Neural crest cell (in vitro differentiated cells): ENCODE data around the gene THSD7A. TPM values are rescaled to one million over a fixed set of nuclear protein-coding genes. Genes with fewer than 3 reads are reported as not detected.

Source experiments
- DNase-seq: peaks from one replicate; pipeline ENCODE4 v3.0.0; 2021; ENCODE audit warnings: low read depth, mixed read lengths, low spot score
- H3K27ac Mint-ChIP-seq: one replicate; pipeline ENCODE4 v1.8.0; 2021; ENCODE audit warnings: mild to moderate bottlenecking, mixed read lengths; ENCODE audit not compliant: unreplicated experiment
- H3K27me3 Mint-ChIP-seq: 2 replicates; pipeline ENCODE4 v1.8.0; 2021; ENCODE audit warnings: low read depth, mild to moderate bottlenecking, mixed read lengths
- H3K36me3 Mint-ChIP-seq: 2 replicates; pipeline ENCODE4 v1.8.0; 2021; ENCODE audit warnings: low read depth, mild to moderate bottlenecking, mixed read lengths
- H3K4me1 Mint-ChIP-seq: 2 replicates; pipeline ENCODE4 v1.8.0; 2021; ENCODE audit warnings: mixed read lengths
- H3K4me3 Mint-ChIP-seq: one replicate; pipeline ENCODE4 v1.8.0; 2021; ENCODE audit warnings: mild to moderate bottlenecking, mixed read lengths
- H3K9me3 Mint-ChIP-seq: 2 replicates; pipeline ENCODE4 v1.8.0; 2021; ENCODE audit warnings: mixed read lengths
- total RNA-seq: library from RNA; stranded (reverse); gene quantifications from 2 replicates; pipeline ENCODE4 v1.2.1, GENCODE V29; 2021
- TF ChIP-seq, protein P1 (sequence below): fragments of 200-600 bp; sonication (generic); conservative IDR thresholded peaks from 2 replicates; pipeline ENCODE4 v1.5.0; 2021; ENCODE audit warnings: antibody characterized with exemption, mild to moderate bottlenecking

THSD7A gene
- total RNA-seq, 1 donor from 2014 or later, result 4.8 TPM

DNA sequence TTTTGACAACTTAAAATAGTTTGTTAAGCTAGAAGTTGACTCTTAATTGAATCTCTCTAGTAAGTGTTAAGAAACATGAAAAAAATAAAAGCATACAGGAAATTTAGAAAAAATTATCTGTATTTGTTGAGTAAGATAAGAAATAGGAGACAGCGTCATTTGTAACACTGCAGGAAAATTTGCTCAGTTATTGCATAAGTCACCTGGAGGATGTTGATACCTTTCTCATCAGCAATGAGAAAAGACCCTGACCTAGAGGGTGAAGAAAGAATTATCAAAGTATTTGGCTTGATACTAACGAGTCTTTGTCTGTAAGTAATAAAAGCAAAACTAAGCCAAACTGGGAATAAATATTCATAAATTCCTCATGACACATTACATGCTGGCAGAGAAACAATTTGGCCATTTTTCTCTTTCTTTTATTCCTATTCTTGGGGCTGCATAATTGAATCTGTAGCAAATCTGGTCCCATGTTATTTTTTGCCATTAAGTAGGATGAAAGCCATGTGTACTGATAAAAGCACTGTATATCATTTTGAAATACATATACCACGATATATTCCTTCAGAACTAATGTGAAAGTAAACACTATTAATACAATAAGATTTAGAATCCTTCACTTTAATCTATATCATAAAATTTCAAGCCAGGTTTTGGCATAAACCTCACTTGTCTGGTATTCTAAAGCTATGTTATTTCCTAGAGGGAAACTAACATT is 362.8 kb downstream of the THSD7A start:
- TF ChIP-seq, protein P1, sequence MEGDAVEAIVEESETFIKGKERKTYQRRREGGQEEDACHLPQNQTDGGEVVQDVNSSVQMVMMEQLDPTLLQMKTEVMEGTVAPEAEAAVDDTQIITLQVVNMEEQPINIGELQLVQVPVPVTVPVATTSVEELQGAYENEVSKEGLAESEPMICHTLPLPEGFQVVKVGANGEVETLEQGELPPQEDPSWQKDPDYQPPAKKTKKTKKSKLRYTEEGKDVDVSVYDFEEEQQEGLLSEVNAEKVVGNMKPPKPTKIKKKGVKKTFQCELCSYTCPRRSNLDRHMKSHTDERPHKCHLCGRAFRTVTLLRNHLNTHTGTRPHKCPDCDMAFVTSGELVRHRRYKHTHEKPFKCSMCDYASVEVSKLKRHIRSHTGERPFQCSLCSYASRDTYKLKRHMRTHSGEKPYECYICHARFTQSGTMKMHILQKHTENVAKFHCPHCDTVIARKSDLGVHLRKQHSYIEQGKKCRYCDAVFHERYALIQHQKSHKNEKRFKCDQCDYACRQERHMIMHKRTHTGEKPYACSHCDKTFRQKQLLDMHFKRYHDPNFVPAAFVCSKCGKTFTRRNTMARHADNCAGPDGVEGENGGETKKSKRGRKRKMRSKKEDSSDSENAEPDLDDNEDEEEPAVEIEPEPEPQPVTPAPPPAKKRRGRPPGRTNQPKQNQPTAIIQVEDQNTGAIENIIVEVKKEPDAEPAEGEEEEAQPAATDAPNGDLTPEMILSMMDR, result no peak
- Mint-ChIP-seq H3K27me3 (no peaks in the 10 kb centered on the region), H3K4me3 (no peak overlapping the region), H3K4me1 (no peaks in the 10 kb centered on the region), H3K9me3 (no peaks in the 10 kb centered on the region), H3K27ac (no peak overlapping the region), H3K36me3 (no peaks in the 10 kb centered on the region)
- no peak for DNase-seq

DNA sequence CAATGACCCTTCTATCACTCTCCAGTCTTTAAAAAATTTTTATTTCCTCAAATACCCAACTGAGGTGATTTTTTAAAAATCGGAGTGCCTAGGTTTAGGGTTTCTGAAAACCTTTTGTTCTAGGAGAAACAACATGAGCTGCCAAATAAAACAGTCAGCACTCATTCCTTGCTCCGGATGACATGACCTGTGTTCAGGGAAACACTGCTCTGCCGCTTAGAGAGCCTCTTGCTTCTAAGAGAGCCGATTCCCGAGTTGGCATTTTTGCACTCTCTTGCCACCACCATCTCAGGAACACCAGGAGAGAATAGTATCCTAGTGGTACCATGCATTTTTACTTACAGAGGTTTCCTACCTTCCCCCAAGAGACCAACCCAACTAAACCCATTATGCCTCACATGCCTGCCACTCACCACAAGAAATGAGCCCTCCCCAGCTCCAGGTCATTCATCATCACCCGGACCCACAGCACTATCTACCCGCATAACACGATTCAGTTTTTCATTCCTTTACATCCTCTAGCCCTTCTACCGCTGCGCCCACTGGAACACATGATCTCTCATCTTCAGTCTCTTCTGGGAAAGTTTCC is 365.4 kb downstream of the THSD7A start:
- Mint-ChIP-seq H3K36me3 (no peaks in the 10 kb centered on the region), H3K4me1 (no peaks in the 10 kb centered on the region), H3K4me3 (no peak overlapping the region), H3K27ac (no peak overlapping the region), H3K9me3 (no peaks in the 10 kb centered on the region), H3K27me3 (no peaks in the 10 kb centered on the region)
- TF ChIP-seq, protein P1, result no peak
- DNase-seq, result no peak

DNA sequence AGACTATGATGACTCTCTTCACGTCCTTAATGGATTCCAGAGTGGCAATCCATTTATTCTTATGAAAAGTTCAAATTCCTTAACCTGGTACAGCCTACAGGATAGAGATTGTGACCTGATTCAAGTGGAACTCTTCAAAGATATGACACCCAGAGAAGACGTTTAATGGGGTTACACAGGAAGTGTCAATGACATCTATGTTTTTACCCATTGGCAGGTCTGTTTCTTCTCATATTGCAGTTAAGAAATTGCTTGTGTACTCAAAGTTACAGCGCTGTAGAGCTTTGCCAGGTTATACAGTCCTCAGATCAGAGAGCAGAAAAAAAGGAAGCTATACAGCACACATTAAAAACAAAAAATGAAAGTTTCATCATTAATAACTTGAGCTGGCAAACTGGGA is 367.4 kb downstream of the THSD7A start:
- Mint-ChIP-seq H3K27me3 (no peaks in the 10 kb centered on the region), H3K27ac (no peak overlapping the region), H3K9me3 (no peaks in the 10 kb centered on the region), H3K4me1 (no peaks in the 10 kb centered on the region), H3K4me3 (no peak overlapping the region), H3K36me3 (no peaks in the 10 kb centered on the region)
- no peak for DNase-seq
- TF ChIP-seq, protein P1, result no peak

DNA sequence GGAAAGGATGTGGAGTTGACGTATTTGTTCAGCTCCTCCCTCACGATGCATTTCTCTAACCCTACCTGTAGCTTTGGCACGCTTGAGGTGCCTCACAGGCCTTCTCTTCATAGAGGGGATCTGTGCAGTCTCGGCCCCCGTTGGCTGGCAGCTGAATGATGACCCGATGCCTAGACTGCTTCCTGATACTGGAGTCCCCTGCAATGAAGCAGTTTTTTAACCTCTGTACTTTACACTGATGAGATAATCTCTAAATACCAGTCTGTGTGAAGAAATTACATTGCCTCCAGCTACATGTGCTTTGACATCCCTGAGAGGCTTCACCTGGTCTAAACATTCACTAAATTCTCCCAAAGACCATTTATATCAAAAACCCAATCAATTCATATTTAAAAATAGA is 370.1 kb downstream of the THSD7A start:
- no peak for DNase-seq
- Mint-ChIP-seq H3K4me1 (peaks cover 11% of the 10 kb centered on the region), H3K36me3 (no peaks in the 10 kb centered on the region), H3K27me3 (no peaks in the 10 kb centered on the region), H3K9me3 (no peaks in the 10 kb centered on the region), H3K4me3 (no peak overlapping the region), H3K27ac (no peak overlapping the region)
- TF ChIP-seq, protein P1, result no peak

DNA sequence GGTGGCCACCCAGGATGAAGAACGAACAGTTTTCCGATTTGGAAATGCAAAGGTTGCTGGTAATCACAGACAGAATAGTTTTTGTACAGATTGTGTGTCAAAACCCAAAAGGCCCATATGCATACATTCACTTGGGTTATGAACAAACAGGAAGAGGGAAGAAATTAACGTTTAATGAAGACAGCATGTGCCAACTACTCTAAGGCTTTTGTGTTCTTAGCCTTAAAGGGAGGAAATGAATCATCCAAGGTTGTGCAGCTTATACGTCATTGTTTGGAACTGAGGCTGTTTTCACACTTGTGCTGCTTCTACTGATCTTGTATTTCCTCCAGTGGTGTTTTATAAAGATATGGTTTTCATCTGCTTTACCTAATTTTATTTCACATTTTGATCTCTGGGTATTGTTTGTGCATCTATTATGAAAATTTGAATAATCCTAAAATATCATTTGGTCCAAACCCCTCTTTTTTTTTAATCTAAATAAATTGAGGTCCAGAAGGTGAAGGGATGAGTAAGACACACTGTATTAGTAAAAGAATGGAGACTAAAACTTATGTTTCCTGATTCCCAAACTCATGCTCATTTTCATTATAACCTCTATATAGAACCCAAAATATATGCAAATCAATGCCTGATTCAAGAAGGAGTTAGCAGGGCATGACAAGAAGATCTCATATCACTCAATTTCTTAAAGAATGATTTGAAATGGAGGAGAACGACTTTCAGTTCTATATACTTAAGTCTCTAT is 373.1 kb downstream of the THSD7A start:
- no peak for DNase-seq
- H3K36me3 Mint-ChIP-seq, result no peaks in the 10 kb centered on the region
- H3K27me3 Mint-ChIP-seq, result no peaks in the 10 kb centered on the region
- H3K9me3 Mint-ChIP-seq, result no peaks in the 10 kb centered on the region
- no peak overlapping the region for H3K27ac Mint-ChIP-seq
- TF ChIP-seq, protein P1, result no peak
- H3K4me3 Mint-ChIP-seq, result no peak overlapping the region
- H3K4me1 Mint-ChIP-seq, result peaks cover 11% of the 10 kb centered on the region
